GM19395 (cell line): Measurements from ENCODE around the gene RAB20.
"Not testable (repeated sequence)": the region's sequence is repeated elsewhere in the genome, so short reads cannot be mapped to it uniquely, and the experiment has no call there.

Experiments used
- ATAC-seq: cut with Tn5 transposase; IDR thresholded peaks from one replicate; pipeline ENCODE4 v1.9.1; 2021; ENCODE audit warnings: mild to moderate bottlenecking, moderate library complexity; ENCODE audit not compliant: unreplicated experiment

RAB20 gene

GRCh38 chr13:110512198-110512740 lies 49.3 kb downstream of the RAB20 start:
- ATAC-seq = no peak

- ATAC-seq = no peak
These were observed 49.9 kb downstream of the RAB20 start for GRCh38 chr13:110511509-110512181.

- no peak for ATAC-seq
These were observed 51.3 kb downstream of the RAB20 start for GRCh38 chr13:110509971-110510786.

- no peak for ATAC-seq
These were observed 52.0 kb downstream of the RAB20 start for GRCh38 chr13:110509478-110509926.

- no peak for ATAC-seq
These were observed 53.7 kb downstream of the RAB20 start for GRCh38 chr13:110507678-110508381.

GRCh38 chr13:110506859-110507566 lies 54.5 kb downstream of the RAB20 start:
- no peak for ATAC-seq

- ATAC-seq = no peak
These were observed 55.1 kb downstream of the RAB20 start for GRCh38 chr13:110506396-110506795.

GRCh38 chr13:110505594-110505993 lies 55.9 kb downstream of the RAB20 start:
- ATAC-seq = no peak

- ATAC-seq = no peak
These were observed 57.5 kb downstream of the RAB20 start for GRCh38 chr13:110503979-110504499.

GRCh38 chr13:110503037-110503901 lies 58.3 kb downstream of the RAB20 start:
- ATAC-seq = no peak

GRCh38 chr13:110501188-110501587 lies 60.3 kb downstream of the RAB20 start:
- no peak for ATAC-seq

- ATAC-seq = no peak
These were observed 61.2 kb downstream of the RAB20 start for GRCh38 chr13:110500341-110500740.

- ATAC-seq = no peak
These were observed 61.8 kb downstream of the RAB20 start for GRCh38 chr13:110499621-110500281.

GRCh38 chr13:110498765-110499164 lies 62.8 kb downstream of the RAB20 start:
- no peak for ATAC-seq

GRCh38 chr13:110498327-110498726 lies 63.2 kb downstream of the RAB20 start:
- no peak for ATAC-seq

- not testable (repeated sequence) for ATAC-seq
These were observed 63.6 kb downstream of the RAB20 start for GRCh38 chr13:110497896-110498295.

- ATAC-seq = no peak
These were observed 64.5 kb downstream of the RAB20 start for GRCh38 chr13:110497003-110497402.

- ATAC-seq = no peak
These were observed 65.2 kb downstream of the RAB20 start for GRCh38 chr13:110496281-110496680.

GRCh38 chr13:110495881-110496280 lies 65.6 kb downstream of the RAB20 start:
- ATAC-seq = no peak
